ENCODE measurements around the gene EXOC2. TPM values are rescaled to one million over a fixed set of nuclear protein-coding genes. Genes with fewer than 3 reads are reported as not detected.

Gene EXOC2
- total RNA-seq, 1 donor from 2014 or later = 30.1 TPM

GRCh38 chr6:714100-714499 is 21.2 kb upstream of the EXOC2 start:
- DNase-seq (ENCODE audit: extremely low spot score, unreplicated experiment) = no peak
- Mint-ChIP-seq H3K27ac (ENCODE audit: unreplicated experiment) (no peak overlapping the region), H3K36me3 (ENCODE audit: unreplicated experiment) (no peaks in the 10 kb centered on the region), H3K4me1 (ENCODE audit: unreplicated experiment) (peaks cover 30% of the 10 kb centered on the region), H3K9me3 (ENCODE audit: unreplicated experiment) (no peaks in the 10 kb centered on the region), H3K27me3 (ENCODE audit: unreplicated experiment) (no peaks in the 10 kb centered on the region), H3K4me3 (ENCODE audit: unreplicated experiment) (no peak overlapping the region)
- TF ChIP-seq, protein P1, sequence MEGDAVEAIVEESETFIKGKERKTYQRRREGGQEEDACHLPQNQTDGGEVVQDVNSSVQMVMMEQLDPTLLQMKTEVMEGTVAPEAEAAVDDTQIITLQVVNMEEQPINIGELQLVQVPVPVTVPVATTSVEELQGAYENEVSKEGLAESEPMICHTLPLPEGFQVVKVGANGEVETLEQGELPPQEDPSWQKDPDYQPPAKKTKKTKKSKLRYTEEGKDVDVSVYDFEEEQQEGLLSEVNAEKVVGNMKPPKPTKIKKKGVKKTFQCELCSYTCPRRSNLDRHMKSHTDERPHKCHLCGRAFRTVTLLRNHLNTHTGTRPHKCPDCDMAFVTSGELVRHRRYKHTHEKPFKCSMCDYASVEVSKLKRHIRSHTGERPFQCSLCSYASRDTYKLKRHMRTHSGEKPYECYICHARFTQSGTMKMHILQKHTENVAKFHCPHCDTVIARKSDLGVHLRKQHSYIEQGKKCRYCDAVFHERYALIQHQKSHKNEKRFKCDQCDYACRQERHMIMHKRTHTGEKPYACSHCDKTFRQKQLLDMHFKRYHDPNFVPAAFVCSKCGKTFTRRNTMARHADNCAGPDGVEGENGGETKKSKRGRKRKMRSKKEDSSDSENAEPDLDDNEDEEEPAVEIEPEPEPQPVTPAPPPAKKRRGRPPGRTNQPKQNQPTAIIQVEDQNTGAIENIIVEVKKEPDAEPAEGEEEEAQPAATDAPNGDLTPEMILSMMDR (IDR thresholded peaks at IDR 0.05) = no peak

GRCh38 chr6:713351-713750 is 20.4 kb upstream of the EXOC2 start:
- Mint-ChIP-seq H3K27me3 (ENCODE audit: unreplicated experiment) (no peaks in the 10 kb centered on the region), H3K9me3 (ENCODE audit: unreplicated experiment) (no peaks in the 10 kb centered on the region), H3K4me1 (ENCODE audit: unreplicated experiment) (peaks cover 33% of the 10 kb centered on the region), H3K27ac (ENCODE audit: unreplicated experiment) (peak overlapping the region; percentile 17), H3K4me3 (ENCODE audit: unreplicated experiment) (no peak overlapping the region), H3K36me3 (ENCODE audit: unreplicated experiment) (no peaks in the 10 kb centered on the region)
- TF ChIP-seq, protein P1 (IDR thresholded peaks at IDR 0.05) = no peak
- no peak for DNase-seq (ENCODE audit: extremely low spot score, unreplicated experiment)

GRCh38 chr6:712805-713204 is 19.9 kb upstream of the EXOC2 start:
- no peaks in the 10 kb centered on the region for H3K27me3 Mint-ChIP-seq (ENCODE audit: unreplicated experiment)
- TF ChIP-seq, protein P1 (IDR thresholded peaks at IDR 0.05) = no peak
- peaks cover 39% of the 10 kb centered on the region for H3K4me1 Mint-ChIP-seq (ENCODE audit: unreplicated experiment)
- no peak for DNase-seq (ENCODE audit: extremely low spot score, unreplicated experiment)
- peak overlapping the region; percentile 17 for H3K27ac Mint-ChIP-seq (ENCODE audit: unreplicated experiment)
- H3K9me3 Mint-ChIP-seq (ENCODE audit: unreplicated experiment) = no peaks in the 10 kb centered on the region
- H3K4me3 Mint-ChIP-seq (ENCODE audit: unreplicated experiment) = no peak overlapping the region
- H3K36me3 Mint-ChIP-seq (ENCODE audit: unreplicated experiment) = no peaks in the 10 kb centered on the region

DNA sequence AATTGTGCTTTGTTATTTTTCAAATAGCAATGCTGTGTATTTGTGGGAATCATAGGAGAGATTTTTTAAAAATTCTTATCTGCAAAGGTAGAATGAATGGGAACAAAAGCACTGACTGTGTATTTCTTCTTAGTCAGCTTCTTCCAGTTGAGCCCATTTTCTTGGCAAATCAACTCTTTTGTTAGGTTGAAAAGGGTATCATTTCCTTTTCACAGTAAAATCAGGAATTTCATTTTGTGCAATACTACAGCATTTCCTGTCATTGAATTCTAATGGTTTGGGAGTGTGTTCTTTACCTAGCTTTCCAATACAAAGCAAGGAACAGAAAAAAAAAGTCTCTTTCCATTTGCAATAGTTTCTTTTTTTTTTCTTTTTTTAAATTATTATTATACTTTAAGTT is 19.0 kb upstream of the EXOC2 start:
- peaks cover 46% of the 10 kb centered on the region for H3K4me1 Mint-ChIP-seq (ENCODE audit: unreplicated experiment)
- H3K27ac Mint-ChIP-seq (ENCODE audit: unreplicated experiment) = peak overlapping the region; percentile 99
- DNase-seq (ENCODE audit: extremely low spot score, unreplicated experiment) = no peak
- no peaks in the 10 kb centered on the region for H3K9me3 Mint-ChIP-seq (ENCODE audit: unreplicated experiment)
- no peaks in the 10 kb centered on the region for H3K36me3 Mint-ChIP-seq (ENCODE audit: unreplicated experiment)
- no peaks in the 10 kb centered on the region for H3K27me3 Mint-ChIP-seq (ENCODE audit: unreplicated experiment)
- TF ChIP-seq, protein P1 (IDR thresholded peaks at IDR 0.05) = no peak
- H3K4me3 Mint-ChIP-seq (ENCODE audit: unreplicated experiment) = peak overlapping the region; percentile 89

DNA sequence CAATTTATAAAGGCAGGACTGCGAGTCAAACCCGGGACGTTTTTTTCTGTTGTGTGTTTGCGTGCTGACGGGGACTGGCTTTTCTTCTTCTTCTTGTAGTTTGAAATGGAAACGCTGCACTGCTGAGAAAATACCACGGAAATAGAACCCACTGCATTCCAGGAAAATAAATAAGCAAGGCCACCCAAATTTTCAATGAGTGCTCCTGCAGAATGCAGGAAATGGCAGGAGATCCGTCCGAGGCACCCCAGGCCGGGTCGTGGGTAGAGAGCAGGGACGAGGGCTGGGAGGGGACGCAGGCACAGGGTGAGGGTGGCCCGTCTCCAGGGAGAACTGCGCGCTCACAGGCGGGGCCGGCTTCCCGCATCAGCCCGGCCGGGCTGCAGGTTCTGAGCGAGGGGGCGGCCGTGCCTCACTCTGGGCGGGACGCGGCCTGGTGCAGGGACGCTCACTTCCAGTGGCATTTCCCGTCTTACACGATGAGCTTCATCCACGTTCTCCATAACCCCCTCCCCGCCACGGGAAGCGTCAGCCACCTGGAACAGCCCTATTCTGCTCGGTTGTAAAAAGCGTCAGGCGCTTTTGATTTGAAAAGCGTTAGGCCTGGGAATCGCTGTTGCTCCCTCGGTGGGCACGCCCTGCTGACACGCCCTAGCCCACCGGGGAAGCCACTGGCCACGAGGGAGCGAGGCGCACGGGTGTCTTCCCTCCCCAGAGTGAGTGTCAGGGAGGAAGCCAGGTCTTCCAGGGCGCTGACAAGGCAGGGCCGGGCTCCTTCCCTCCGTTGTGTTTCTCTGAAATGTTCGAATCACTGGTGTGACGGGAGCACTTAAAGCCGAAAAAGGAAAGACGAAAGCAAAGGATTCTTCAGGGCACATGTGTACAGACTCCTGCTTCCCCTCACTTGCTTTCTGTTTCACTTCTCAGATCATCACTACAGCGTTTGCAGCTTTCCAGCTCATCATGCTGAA is 17.9 kb upstream of the EXOC2 start:
- H3K36me3 Mint-ChIP-seq (ENCODE audit: unreplicated experiment) = no peaks in the 10 kb centered on the region
- H3K4me1 Mint-ChIP-seq (ENCODE audit: unreplicated experiment) = peaks cover 56% of the 10 kb centered on the region
- H3K27me3 Mint-ChIP-seq (ENCODE audit: unreplicated experiment) = no peaks in the 10 kb centered on the region
- H3K4me3 Mint-ChIP-seq (ENCODE audit: unreplicated experiment) = peak overlapping the region; percentile 89
- peak overlapping the region; percentile 99 for H3K27ac Mint-ChIP-seq (ENCODE audit: unreplicated experiment)
- no peak for DNase-seq (ENCODE audit: extremely low spot score, unreplicated experiment)
- no peaks in the 10 kb centered on the region for H3K9me3 Mint-ChIP-seq (ENCODE audit: unreplicated experiment)
- TF ChIP-seq, protein P1 (IDR thresholded peaks at IDR 0.05) = no peak

Data from osteocyte (in vitro differentiated cells).